CD4-positive, alpha-beta memory T cell (primary cell): Measurements from ENCODE around the gene SNX11. TPM values are rescaled to one million over a fixed set of nuclear protein-coding genes. Genes with fewer than 3 reads are reported as not detected.

Source experiments
- CTCF ChIA-PET: fragments of 350-600 bp; sonication (Branson Sonifier 250); formaldehyde crosslinking; loops from one replicate; lab custom pipeline; 2021; ENCODE audit warnings: inconsistent platforms; ENCODE audit not compliant: partially characterized antibody; lab: Charles Lee
- POLR2A ChIA-PET: fragments of 350-600 bp; sonication (Branson Sonifier 250); formaldehyde crosslinking; loops from one replicate; lab custom pipeline; 2021; ENCODE audit not compliant: partially characterized antibody; lab: Charles Lee
- DNase-seq, 5 donors: peaks; one replicate each; pipeline versions ENCODE4 v3.0.0 to v3.0.0-alpha.2; 2020 to 2022; ENCODE audit warnings: mixed read lengths in 1 of 5
- H3K27ac ChIP-seq: one replicate; pipeline ENCODE4 v1.7.0; 2013; ENCODE audit warnings: low read depth, low read length
- H3K27me3 ChIP-seq: 2 replicates; pipeline ENCODE4 v1.7.0; 2013; ENCODE audit warnings: mild to moderate bottlenecking, low read length, moderate library complexity; ENCODE audit not compliant: insufficient read depth
- H3K36me3 ChIP-seq: 2 replicates; pipeline ENCODE4 v1.7.0; 2013; ENCODE audit warnings: mild to moderate bottlenecking, low read length, moderate library complexity; ENCODE audit not compliant: insufficient read depth
- H3K4me1 ChIP-seq: 2 replicates; pipeline ENCODE4 v1.7.0; 2013; ENCODE audit warnings: mild to moderate bottlenecking, low read length, moderate library complexity; ENCODE audit not compliant: insufficient read depth
- H3K4me3 ChIP-seq, 2 donors: one replicate each; pipeline ENCODE4 v1.7.0; 2013; ENCODE audit warnings: low read length in 2 of 2, mild to moderate bottlenecking in 1 of 2
- H3K9me3 ChIP-seq, 2 donors: one replicate each; pipeline ENCODE4 v1.7.0; 2013; ENCODE audit warnings: low read length in 2 of 2, control low read depth in 1 of 2; ENCODE audit not compliant: control insufficient read depth in 1 of 2
- H3K27ac Mint-ChIP-seq, 7 donors: one replicate each; pipeline ENCODE4 v1.8.0; 2020 to 2021; ENCODE audit warnings: mixed read lengths in 7 of 7, mild to moderate bottlenecking in 6 of 7, inconsistent platforms in 3 of 7, moderate library complexity in 3 of 7
- H3K27me3 Mint-ChIP-seq, 2 donors: one replicate each; pipeline ENCODE4 v1.8.0; 2020 to 2021; ENCODE audit warnings: mixed read lengths in 2 of 2
- H3K36me3 Mint-ChIP-seq, 2 donors: one replicate each; pipeline ENCODE4 v1.8.0; 2020 to 2021; ENCODE audit warnings: mixed read lengths in 2 of 2, inconsistent platforms in 1 of 2, mild to moderate bottlenecking in 1 of 2
- H3K4me1 Mint-ChIP-seq, 4 donors: one replicate each; pipeline ENCODE4 v1.8.0; 2020 to 2021; ENCODE audit warnings: mixed read lengths in 4 of 4, mild to moderate bottlenecking in 1 of 4
- H3K4me3 Mint-ChIP-seq, 8 donors: one replicate each; pipeline ENCODE4 v1.8.0; 2020 to 2021; ENCODE audit warnings: mixed read lengths in 8 of 8, mild to moderate bottlenecking in 7 of 8, moderate library complexity in 6 of 8, inconsistent platforms in 3 of 8
- H3K9me3 Mint-ChIP-seq, 8 donors: one replicate each; pipeline ENCODE4 v1.8.0; 2020 to 2021; ENCODE audit warnings: mixed read lengths in 8 of 8, mild to moderate bottlenecking in 5 of 8, inconsistent platforms in 3 of 8, moderate library complexity in 1 of 8
- intact Hi-C: fragments of 100-400 bp; cut with micrococcal nuclease; formaldehyde crosslinking; loops from one replicate; pipeline ENCODE4 v1.15.1; 2023
- polyA plus RNA-seq, 2 donors: library from polyadenylated mRNA; unstranded; fragments of 300-500 nt; fragmentation: Illumina TruSeq; gene quantifications; one replicate each; pipeline ENCODE4 v1.2.3, GENCODE V29; 2021
- total RNA-seq, 2 experiments: library from RNA; stranded (reverse); gene quantifications; one replicate each; pipeline ENCODE4 v1.2.3, GENCODE V29; 2021

The SNX11 gene
- 10 to 100 TPM; 20.8 to 22.0 TPM for total RNA-seq
- polyA plus RNA-seq = 10 to 100 TPM; 17.9 to 18.1 TPM

- no peaks in the 10 kb centered on the region for H3K27me3 Mint-ChIP-seq
- H3K27ac ChIP-seq = peak within 1 kb of the TSS; percentile 85
- H3K9me3 ChIP-seq = no peaks in the 10 kb centered on the region
- H3K36me3 ChIP-seq = no peaks in the 10 kb centered on the region
- H3K4me3 Mint-ChIP-seq = peak within 1 kb of the TSS; percentile 92 to 99 (median 97)
- no peaks in the 10 kb centered on the region for H3K27me3 ChIP-seq
- peak within 1 kb of the TSS; percentile 82 to 96 (median 94) for H3K27ac Mint-ChIP-seq
- intact Hi-C loops = loop anchor here (1.0 to 10.0 kb wide), 3 partner anchors 59 to 337 kb away; partner anchors contain the start of genes NFE2L1 and SP2
- H3K4me1 ChIP-seq = peaks cover 47% of the 10 kb centered on the region
- H3K4me3 ChIP-seq = peak within 1 kb of the TSS; percentile 83 to 98
- peaks cover 0 to 14% of the 10 kb centered on the region in 2 donors for H3K36me3 Mint-ChIP-seq
- H3K9me3 Mint-ChIP-seq = peaks cover 0 to 6% (median 0%) of the 10 kb centered on the region in 8 donors
- H3K4me1 Mint-ChIP-seq = peaks cover 36 to 68% (median 51%) of the 10 kb centered on the region in 4 donors
- ChIA-PET POLR2A (interaction anchor here (0.6 to 3.2 kb wide), 13 partner anchors 9 to 802 kb away, joined by 3 to 23 read pairs (median 3); partner anchors contain the start of genes CDK5RAP3, NFE2L1, PNPO and SP2), CTCF (interaction anchor here (0.7 to 3.2 kb wide), 13 partner anchors 10 to 486 kb away, joined by 3 to 20 read pairs (median 3); partner anchors contain the start of gene HOXB5)
- DNase-seq = peak; percentile 93 to 98 (median 95)
Observed at GRCh38 chr17:48107137-48108055, at the start of gene SNX11. TSS of gene SNX11 (plus strand) at chr17:48107766. CDS start at chr17:48112044, 4,278 bp downstream.

GRCh38 chr17:48058393-48059124, 49.0 kb upstream of the SNX11 start:
- no peak overlapping the region for H3K27ac ChIP-seq
- CTCF ChIA-PET = interaction anchor here (0.7 to 3.7 kb wide), 6 partner anchors 9 to 88 kb away, joined by 3 to 17 read pairs (median 3); partner anchors contain the start of gene CDK5RAP3
- peak overlapping the region in 3 of 7 donors; percentile 8 to 84 (median 54) for H3K27ac Mint-ChIP-seq

GRCh38 chr17:48059125-48059668, 48.4 kb upstream of the SNX11 start:
- CTCF ChIA-PET = interaction anchor here (1.1 to 3.7 kb wide), 3 partner anchors 20 to 32 kb away, joined by 3 to 17 read pairs (median 8); no protein-coding TSS in a partner anchor
- peaks cover 60% of the 10 kb centered on the region for H3K36me3 ChIP-seq
- H3K27ac Mint-ChIP-seq = peak overlapping the region in 2 of 7 donors; percentile 54 to 84
- H3K4me1 ChIP-seq = peaks cover 5% of the 10 kb centered on the region
- H3K4me1 Mint-ChIP-seq = peaks cover 7 to 21% (median 14%) of the 10 kb centered on the region in 4 donors
- H3K4me3 ChIP-seq = no peak overlapping the region
- no peak overlapping the region for H3K4me3 Mint-ChIP-seq
- H3K27me3 Mint-ChIP-seq = no peaks in the 10 kb centered on the region
- H3K36me3 Mint-ChIP-seq = peaks cover 44 to 73% of the 10 kb centered on the region in 2 donors
- DNase-seq = no peak
- no peaks in the 10 kb centered on the region for H3K9me3 Mint-ChIP-seq
- intact Hi-C loops = no loop called here
- H3K27me3 ChIP-seq = no peaks in the 10 kb centered on the region
- POLR2A ChIA-PET = no interaction called here
- H3K27ac ChIP-seq = no peak overlapping the region
- no peaks in the 10 kb centered on the region for H3K9me3 ChIP-seq

More at GRCh38 chr17:48058393-48059124, 49.0 kb upstream of the SNX11 start:
- H3K27me3 Mint-ChIP-seq = no peaks in the 10 kb centered on the region
- Histone ChIP-seq H3K27me3 (no peaks in the 10 kb centered on the region), H3K4me1 (peaks cover 7% of the 10 kb centered on the region), H3K36me3 (peaks cover 66% of the 10 kb centered on the region), H3K9me3 (no peaks in the 10 kb centered on the region), H3K4me3 (no peak overlapping the region)
- H3K36me3 Mint-ChIP-seq = peaks cover 43 to 72% of the 10 kb centered on the region in 2 donors
- no peak overlapping the region for H3K4me3 Mint-ChIP-seq
- no peak for DNase-seq
- intact Hi-C loops = no loop called here
- POLR2A ChIA-PET = interaction anchor here (1.3 to 2.0 kb wide), 2 partner anchors 10 to 33 kb away, joined by 4 to 6 read pairs; partner anchors contain the start of gene NFE2L1
- H3K4me1 Mint-ChIP-seq = peaks cover 9 to 26% (median 14%) of the 10 kb centered on the region in 4 donors
- no peaks in the 10 kb centered on the region for H3K9me3 Mint-ChIP-seq

- peaks cover 51 to 81% of the 10 kb centered on the region in 2 donors for H3K36me3 Mint-ChIP-seq
- peaks cover 59% of the 10 kb centered on the region for H3K36me3 ChIP-seq
Observed at GRCh38 chr17:48060249-48060648, 47.3 kb upstream of the SNX11 start.

GRCh38 chr17:48062273-48062672, 45.3 kb upstream of the SNX11 start:
- intact Hi-C loops = no loop called here
- Mint-ChIP-seq H3K27me3 (no peaks in the 10 kb centered on the region), H3K9me3 (no peaks in the 10 kb centered on the region), H3K36me3 (peaks cover 43 to 74% of the 10 kb centered on the region in 2 donors), H3K27ac (no peak overlapping the region), H3K4me3 (no peak overlapping the region), H3K4me1 (peaks cover 0 to 4% (median 2%) of the 10 kb centered on the region in 4 donors)
- Histone ChIP-seq H3K36me3 (peaks cover 51% of the 10 kb centered on the region), H3K27me3 (no peaks in the 10 kb centered on the region), H3K27ac (no peak overlapping the region), H3K4me1 (no peaks in the 10 kb centered on the region), H3K4me3 (no peak overlapping the region), H3K9me3 (no peaks in the 10 kb centered on the region)
- CTCF ChIA-PET = interaction anchor here (1.1 to 1.4 kb wide), 2 partner anchors 12 to 35 kb away, joined by 3 to 10 read pairs; no protein-coding TSS in a partner anchor
- DNase-seq = no peak
- POLR2A ChIA-PET = interaction anchor here (1.2 to 1.4 kb wide), 2 partner anchors 13 to 15 kb away, joined by 3 to 6 read pairs; no protein-coding TSS in a partner anchor

More at GRCh38 chr17:48060249-48060648, 47.3 kb upstream of the SNX11 start:
- H3K9me3 ChIP-seq = no peaks in the 10 kb centered on the region
- no peaks in the 10 kb centered on the region for H3K9me3 Mint-ChIP-seq
- no peak overlapping the region for H3K27ac ChIP-seq
- ChIA-PET POLR2A (no interaction called here), CTCF (interaction anchor here (3.7 kb wide), 1 partner anchor 19 kb away, joined by 17 read pairs; no protein-coding TSS in a partner anchor)
- H3K27me3 Mint-ChIP-seq = no peaks in the 10 kb centered on the region
- DNase-seq = no peak
- peaks cover 4 to 15% (median 11%) of the 10 kb centered on the region in 4 donors for H3K4me1 Mint-ChIP-seq
- no peak overlapping the region for H3K27ac Mint-ChIP-seq
- H3K4me1 ChIP-seq = peaks cover under 1% of the 10 kb centered on the region
- H3K27me3 ChIP-seq = no peaks in the 10 kb centered on the region
- H3K4me3 Mint-ChIP-seq = no peak overlapping the region
- intact Hi-C loops = no loop called here
- no peak overlapping the region for H3K4me3 ChIP-seq

GRCh38 chr17:48064638-48065037, 42.9 kb upstream of the SNX11 start:
- no peak for DNase-seq
- peaks cover 29% of the 10 kb centered on the region for H3K36me3 ChIP-seq
- peaks cover 34 to 59% of the 10 kb centered on the region in 2 donors for H3K36me3 Mint-ChIP-seq
- intact Hi-C loops = no loop called here
- peak overlapping the region in 2 of 7 donors; percentile 8 to 22 for H3K27ac Mint-ChIP-seq
- CTCF ChIA-PET = interaction anchor here (0.9 to 2.0 kb wide), 4 partner anchors 9 to 16 kb away, joined by 3 to 6 read pairs (median 4); no protein-coding TSS in a partner anchor
- no peak overlapping the region for H3K4me3 ChIP-seq
- no peaks in the 10 kb centered on the region for H3K27me3 ChIP-seq
- H3K9me3 Mint-ChIP-seq = no peaks in the 10 kb centered on the region
- no peak overlapping the region for H3K4me3 Mint-ChIP-seq
- H3K9me3 ChIP-seq = no peaks in the 10 kb centered on the region
- no peak overlapping the region for H3K27ac ChIP-seq
- H3K4me1 Mint-ChIP-seq = peaks cover 0 to 4% (median under 1%) of the 10 kb centered on the region in 4 donors
- no peaks in the 10 kb centered on the region for H3K4me1 ChIP-seq
- POLR2A ChIA-PET = no interaction called here
- H3K27me3 Mint-ChIP-seq = no peaks in the 10 kb centered on the region
